SK-N-MC (cell line): ENCODE results near the gene BSN.
"Not testable (repeated sequence)": the region's sequence is repeated elsewhere in the genome, so short reads cannot be mapped to it uniquely, and the experiment has no call there.

Experiments
- EZH2 ChIP-seq: fragments of 200-600 bp; sonication (generic); IDR thresholded peaks from one replicate; pipeline ENCODE4 v1.6.1; 2017; ENCODE audit warnings: antibody characterized with exemption
- POLR2AphosphoS5 ChIP-seq: IDR thresholded peaks from 2 replicates; pipeline ENCODE4 v1.6.1; 2012; ENCODE audit warnings: mild to moderate bottlenecking, low read depth, low read length, borderline replicate concordance

GRCh38 chr3:49684453-49684852 is 130.2 kb downstream of the BSN start:
- not testable (repeated sequence) for TF ChIP-seq POLR2AphosphoS5, EZH2
